Ectodermal cell (in vitro differentiated cells): ENCODE measurements around the gene KIAA1671.

ENCODE experiments used
- H3K27ac ChIP-seq: 2 replicates; pipeline ENCODE4 v1.7.0; 2013; ENCODE audit warnings: mild to moderate bottlenecking, low read depth, low read length; ENCODE audit not compliant: insufficient read depth, poor library complexity, severe bottlenecking
- H3K27me3 ChIP-seq: 2 replicates; pipeline ENCODE4 v1.7.0; 2013; ENCODE audit warnings: mild to moderate bottlenecking, low read length; ENCODE audit not compliant: insufficient read depth, control insufficient read depth, poor library complexity, severe bottlenecking
- H3K36me3 ChIP-seq: one replicate; pipeline ENCODE4 v1.7.0; 2013; ENCODE audit warnings: low read length; ENCODE audit not compliant: control insufficient read depth, insufficient read depth
- H3K4me1 ChIP-seq: one replicate; pipeline ENCODE4 v1.7.0; 2013; ENCODE audit warnings: low read length; ENCODE audit not compliant: control insufficient read depth, insufficient read depth
- H3K4me3 ChIP-seq: 2 replicates; pipeline ENCODE4 v1.7.0; 2013; ENCODE audit warnings: low read depth, low read length, control low read depth; ENCODE audit not compliant: insufficient read depth
- H3K9me3 ChIP-seq: 2 replicates; pipeline ENCODE4 v1.7.0; 2013; ENCODE audit warnings: mild to moderate bottlenecking, low read length, moderate library complexity; ENCODE audit not compliant: control insufficient read depth
- WGBS, 2 experiments: methylation state at CpG; one replicate each; pipeline ENCODE4 v1.1.7; 2013; ENCODE audit warnings: missing lambda C conversion rate in 2 of 2; 5-methylcytosine and 5-hydroxymethylcytosine counted together

KIAA1671 gene

DNA sequence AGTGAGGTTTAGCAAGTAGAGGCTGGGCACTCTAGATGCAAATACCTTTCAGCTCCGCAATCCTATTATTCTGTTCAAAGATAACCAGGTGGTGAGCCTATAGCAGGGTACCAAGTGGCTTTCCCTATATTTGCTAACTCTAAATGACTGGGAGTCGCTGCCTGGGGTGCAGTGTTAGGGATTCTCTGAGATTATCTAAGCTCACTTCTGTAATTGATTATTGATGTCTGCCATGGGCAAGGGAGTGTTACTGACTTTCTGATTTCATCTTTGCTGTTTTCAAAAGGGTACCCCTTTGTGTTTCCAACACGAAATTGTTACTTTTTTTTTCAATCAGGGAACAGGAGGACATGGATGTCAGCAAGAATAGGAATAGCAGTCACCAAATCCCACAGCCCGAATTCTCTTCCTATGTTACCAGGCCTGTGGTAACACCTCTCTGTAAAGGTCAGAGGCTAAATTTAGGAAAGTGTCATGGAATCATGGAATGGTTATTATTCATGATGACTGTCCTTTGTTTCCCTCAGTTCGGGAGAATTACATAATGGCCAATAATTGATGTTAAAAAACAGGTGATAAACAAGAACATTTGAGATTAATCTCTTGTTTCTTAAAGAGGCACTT lies 184.5 kb downstream of the KIAA1671 start:
- H3K27ac ChIP-seq, result no peak overlapping the region
- no peak overlapping the region for H3K4me3 ChIP-seq
- H3K36me3 ChIP-seq, result no peaks in the 10 kb centered on the region
- H3K27me3 ChIP-seq, result no peaks in the 10 kb centered on the region
- WGBS, 2 experiments, result 91 to 96% methylated on average over 5 of the region's 5 CpGs
- peaks cover 5% of the 10 kb centered on the region for H3K4me1 ChIP-seq
- H3K9me3 ChIP-seq, result no peaks in the 10 kb centered on the region

DNA sequence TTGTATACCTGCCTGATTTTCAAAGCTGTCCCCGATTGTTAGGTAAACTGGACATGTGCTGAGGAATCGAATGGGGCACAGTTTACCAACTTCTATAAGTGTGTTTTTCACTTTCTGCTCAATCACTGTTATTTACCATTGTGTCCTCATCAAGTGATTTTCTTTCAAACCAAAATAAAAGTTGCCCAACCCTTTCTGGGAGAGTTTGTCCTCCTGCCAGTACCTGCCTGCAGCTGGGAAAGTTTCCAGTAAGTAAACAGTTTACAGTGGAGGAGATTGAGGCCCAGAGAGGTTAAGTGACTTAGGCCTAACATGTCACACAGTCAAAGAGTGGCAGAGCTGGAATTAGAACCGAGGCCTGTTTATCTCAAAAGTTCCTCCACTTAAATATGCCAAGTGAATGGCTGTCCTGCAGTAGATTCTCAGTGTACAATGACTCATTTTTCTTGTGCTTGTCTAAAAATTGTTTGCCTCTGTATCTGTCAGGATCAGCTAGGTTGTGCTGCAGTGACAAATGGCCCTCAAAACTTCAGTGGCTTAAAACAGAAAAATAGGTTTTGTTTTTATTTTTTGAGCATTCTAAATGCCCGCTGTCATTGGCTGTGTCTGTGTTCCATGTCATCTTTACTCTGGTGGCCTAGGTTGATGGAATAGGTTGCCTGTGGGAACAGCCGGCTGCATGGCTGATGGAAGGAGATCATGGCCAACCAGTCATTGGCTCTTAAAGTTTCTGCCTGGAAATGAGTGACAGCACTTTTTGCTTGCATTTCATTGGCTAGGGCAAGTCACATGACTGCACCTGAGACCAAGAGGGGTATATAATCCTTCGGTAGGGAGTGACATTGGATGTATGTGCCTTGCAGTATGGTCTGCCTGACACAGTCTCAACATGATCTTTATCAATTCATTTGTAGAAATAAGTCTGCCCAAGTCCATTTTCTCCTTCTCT lies 185.3 kb downstream of the KIAA1671 start:
- no peaks in the 10 kb centered on the region for H3K36me3 ChIP-seq
- no peak overlapping the region for H3K27ac ChIP-seq
- H3K27me3 ChIP-seq, result no peaks in the 10 kb centered on the region
- no peak overlapping the region for H3K4me3 ChIP-seq
- H3K4me1 ChIP-seq, result peaks cover 5% of the 10 kb centered on the region
- 94 to 98% methylated on average over 6 of the region's 6 CpGs for WGBS, 2 experiments
- no peaks in the 10 kb centered on the region for H3K9me3 ChIP-seq

DNA sequence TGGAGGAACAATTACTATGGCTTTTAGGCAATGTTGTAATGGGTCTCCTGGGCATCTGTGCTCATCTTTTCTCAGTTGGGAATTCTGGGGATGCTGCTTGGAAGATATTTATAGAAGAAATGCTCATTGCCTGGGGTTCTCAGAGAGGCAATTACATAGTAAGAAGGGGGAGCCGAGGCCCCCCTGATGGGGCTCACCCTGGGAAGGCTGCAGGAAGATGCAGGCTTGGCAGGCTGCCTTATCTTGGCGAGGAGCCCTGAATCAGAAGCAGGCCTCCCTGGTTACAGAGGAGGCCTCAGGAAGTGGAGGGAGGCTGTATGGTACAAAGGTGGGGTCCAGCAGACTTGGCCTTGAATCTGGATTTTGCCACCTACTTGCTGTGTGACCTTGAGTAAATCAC lies 186.5 kb downstream of the KIAA1671 start:
- 90 to 95% methylated on average over 2 of the region's 2 CpGs for WGBS, 2 experiments
- Histone ChIP-seq H3K27ac (no peak overlapping the region), H3K9me3 (no peaks in the 10 kb centered on the region), H3K4me1 (peaks cover 2% of the 10 kb centered on the region), H3K36me3 (no peaks in the 10 kb centered on the region), H3K4me3 (no peak overlapping the region), H3K27me3 (no peaks in the 10 kb centered on the region)

DNA sequence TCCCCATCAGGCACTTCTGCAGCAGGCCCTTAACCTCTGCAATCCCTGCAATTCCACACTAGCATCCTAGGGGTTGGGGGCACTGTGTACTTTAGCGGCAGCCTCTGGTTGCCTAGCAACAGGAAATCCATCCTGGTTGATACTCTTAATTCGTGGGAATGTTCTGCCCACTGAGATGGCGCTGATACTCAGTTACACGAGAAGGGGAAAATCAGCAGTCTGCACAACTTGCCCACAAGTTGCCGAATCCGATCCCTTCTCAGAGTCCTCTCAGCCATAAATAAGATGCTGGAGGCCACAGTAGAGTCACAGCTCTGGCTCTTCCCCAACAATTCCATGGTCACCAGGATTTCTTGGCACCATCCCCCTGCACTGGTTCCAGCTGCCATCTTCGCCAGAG lies 189.6 kb downstream of the KIAA1671 start:
- H3K36me3 ChIP-seq, result no peaks in the 10 kb centered on the region
- no peak overlapping the region for H3K27ac ChIP-seq
- H3K4me3 ChIP-seq, result no peak overlapping the region
- 78% methylated on average over 7 of the region's 7 CpGs for whole genome bisulfite sequencing, 2 experiments
- H3K27me3 ChIP-seq, result no peaks in the 10 kb centered on the region
- no peaks in the 10 kb centered on the region for H3K4me1 ChIP-seq
- no peaks in the 10 kb centered on the region for H3K9me3 ChIP-seq

DNA sequence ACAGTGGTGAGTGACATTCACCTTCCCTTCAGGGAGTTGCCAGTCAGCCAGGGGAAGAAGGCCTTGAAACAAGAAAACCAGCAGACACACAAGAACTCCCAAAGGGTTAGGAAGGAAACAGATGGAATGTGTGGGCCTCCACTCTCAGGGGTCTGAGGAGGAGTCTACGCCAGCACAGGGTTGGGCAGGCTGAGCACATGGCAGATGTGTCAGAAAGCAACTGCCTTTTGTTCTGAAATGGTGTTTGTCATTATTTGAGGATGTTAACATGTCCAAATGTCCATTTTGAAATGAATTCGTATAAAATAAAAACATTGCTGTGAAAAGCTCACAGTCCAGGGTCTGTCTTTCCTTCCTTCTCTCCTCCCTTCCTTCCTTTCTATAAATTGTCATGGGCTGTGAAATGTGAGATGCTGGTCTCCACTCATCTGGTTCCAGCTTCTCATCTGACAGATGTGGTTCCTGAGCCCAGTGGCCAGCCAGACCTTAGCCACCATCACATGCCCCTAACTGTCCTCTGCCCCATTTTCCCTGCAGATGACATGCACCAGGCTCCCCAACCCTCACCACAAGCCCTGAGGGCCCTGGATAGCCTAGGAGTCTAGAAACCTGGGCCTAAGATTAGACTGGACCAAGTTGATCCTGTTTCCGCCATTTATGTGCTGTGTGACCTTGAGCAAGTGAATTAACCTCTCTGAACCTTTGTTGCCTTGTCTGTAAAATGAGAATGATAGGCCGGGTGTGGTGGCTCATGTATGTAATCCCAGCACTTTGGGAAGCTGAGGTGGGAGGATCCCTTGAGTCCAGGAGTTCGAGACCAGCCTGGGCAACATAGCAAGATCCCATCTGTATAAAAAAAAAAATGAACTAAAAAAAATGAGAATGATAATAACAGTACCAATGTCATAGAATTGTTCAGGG lies 190.9 kb downstream of the KIAA1671 start:
- no peaks in the 10 kb centered on the region for H3K27me3 ChIP-seq
- no peak overlapping the region for H3K27ac ChIP-seq
- H3K9me3 ChIP-seq, result no peaks in the 10 kb centered on the region
- 91 to 92% methylated on average over 5 of the region's 5 CpGs for WGBS, 2 experiments
- H3K36me3 ChIP-seq, result no peaks in the 10 kb centered on the region
- no peak overlapping the region for H3K4me3 ChIP-seq
- H3K4me1 ChIP-seq, result no peaks in the 10 kb centered on the region

DNA sequence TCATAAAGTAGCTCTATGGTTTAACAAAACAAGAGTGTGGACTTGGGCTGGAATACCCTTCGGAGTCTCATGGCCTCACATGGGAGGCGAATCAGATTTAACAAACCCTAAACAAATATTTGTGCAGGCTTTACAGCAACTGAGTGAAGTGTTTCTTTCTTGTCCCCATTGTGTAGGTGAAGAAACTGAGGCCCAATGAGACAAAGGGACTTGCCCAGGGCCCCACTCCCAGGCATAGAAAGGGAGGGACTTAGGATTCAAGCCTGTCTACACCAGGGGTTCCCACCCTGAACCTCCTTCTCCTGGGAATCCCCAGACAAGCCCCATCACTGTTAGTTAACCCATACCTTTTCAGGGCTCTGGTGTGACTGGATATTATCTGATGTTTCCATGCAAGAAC lies 192.0 kb downstream of the KIAA1671 start:
- H3K4me1 ChIP-seq, result no peaks in the 10 kb centered on the region
- H3K27me3 ChIP-seq, result no peaks in the 10 kb centered on the region
- no peaks in the 10 kb centered on the region for H3K9me3 ChIP-seq
- H3K36me3 ChIP-seq, result no peaks in the 10 kb centered on the region
- H3K4me3 ChIP-seq, result no peak overlapping the region
- H3K27ac ChIP-seq, result no peak overlapping the region
- WGBS, 2 experiments, result 96 to 100% methylated on average over 2 of the region's 2 CpGs

DNA sequence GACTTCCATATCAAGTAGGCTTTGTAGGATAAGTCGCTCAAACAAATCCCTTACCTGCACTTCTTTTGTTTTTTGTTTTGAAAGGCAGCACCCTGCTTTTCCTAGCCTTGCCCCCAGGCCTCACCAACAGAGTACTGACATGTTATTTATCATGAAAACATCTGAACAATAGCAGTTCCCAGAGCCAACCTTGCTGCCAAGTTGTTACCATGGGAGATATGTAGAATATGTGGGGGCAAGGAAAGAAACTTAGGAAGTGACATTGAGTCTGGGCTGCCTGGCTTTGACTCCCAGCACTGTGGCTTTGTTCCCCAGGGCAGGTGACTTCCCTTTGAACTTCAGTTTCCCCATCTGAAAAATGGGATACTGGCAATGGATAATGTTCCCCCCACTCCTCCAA lies 193.8 kb downstream of the KIAA1671 start:
- Histone ChIP-seq H3K36me3 (no peaks in the 10 kb centered on the region), H3K27ac (no peak overlapping the region), H3K4me3 (no peak overlapping the region), H3K27me3 (no peaks in the 10 kb centered on the region), H3K4me1 (no peaks in the 10 kb centered on the region), H3K9me3 (no peaks in the 10 kb centered on the region)
- 72 to 73% methylated on average over 1 of the region's 1 CpG for WGBS, 2 experiments

DNA sequence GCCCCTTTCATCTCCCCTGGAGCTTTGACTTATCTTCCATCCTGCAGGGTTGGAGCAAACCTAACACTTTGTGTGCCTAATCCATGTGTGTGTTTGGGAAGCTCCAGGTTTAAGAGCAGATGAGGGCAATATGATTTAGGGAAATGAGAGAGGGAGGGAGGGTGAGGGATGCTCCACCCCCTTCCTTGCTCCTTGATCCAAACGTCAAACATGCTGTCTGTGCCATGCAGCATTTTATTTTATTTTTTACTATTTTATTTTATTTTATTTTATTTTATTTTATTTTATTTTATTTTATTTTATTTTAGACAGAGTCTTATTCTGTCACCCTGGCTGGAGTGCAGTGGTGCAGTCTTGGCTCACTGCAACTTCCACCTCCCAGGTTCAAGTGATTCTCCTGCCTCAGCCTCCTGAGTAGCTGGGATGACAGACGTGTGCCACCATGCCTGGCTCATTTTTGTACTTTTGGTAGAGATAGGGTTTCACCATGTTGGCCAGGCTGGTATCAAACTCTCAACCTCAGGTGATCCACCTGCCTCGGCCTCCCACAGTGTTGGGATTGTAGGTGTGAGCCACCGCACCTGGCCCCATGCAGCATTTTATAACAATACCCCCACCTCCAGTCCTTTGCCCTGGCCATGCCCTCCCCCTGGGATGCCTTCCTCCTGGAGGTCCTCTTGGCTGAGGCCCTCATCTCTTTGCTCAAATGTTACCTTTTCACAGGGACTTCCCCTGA lies 194.6 kb downstream of the KIAA1671 start:
- Histone ChIP-seq H3K27me3 (no peaks in the 10 kb centered on the region), H3K4me3 (no peak overlapping the region), H3K36me3 (no peaks in the 10 kb centered on the region), H3K27ac (no peak overlapping the region), H3K9me3 (no peaks in the 10 kb centered on the region), H3K4me1 (no peaks in the 10 kb centered on the region)
- 68 to 73% methylated on average over 3 of the region's 4 CpGs for WGBS, 2 experiments

DNA sequence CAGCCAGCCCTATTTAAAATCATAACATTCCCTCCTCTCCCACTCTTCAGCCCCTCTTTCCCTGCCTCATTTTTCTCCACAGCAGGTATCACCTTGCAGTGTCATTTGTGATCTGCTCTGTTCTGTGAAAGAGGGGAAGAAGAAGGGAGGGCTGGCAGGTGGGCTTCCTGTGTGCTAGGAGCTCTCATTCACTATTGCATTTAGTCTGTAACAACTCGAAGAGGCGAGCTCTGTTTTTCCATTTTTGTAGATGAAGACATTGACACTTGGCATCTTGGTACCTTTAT lies 195.1 kb downstream of the KIAA1671 start:
- Histone ChIP-seq H3K36me3 (no peaks in the 10 kb centered on the region), H3K4me1 (no peaks in the 10 kb centered on the region), H3K4me3 (no peak overlapping the region), H3K9me3 (no peaks in the 10 kb centered on the region), H3K27me3 (no peaks in the 10 kb centered on the region), H3K27ac (no peak overlapping the region)
- 76 to 81% methylated on average over 2 of the region's 2 CpGs for WGBS, 2 experiments
